Measurements from ENCODE around the gene RALY.
"Not testable (repeated sequence)": the region's sequence is repeated elsewhere in the genome, so short reads cannot be mapped to it uniquely, and the experiment has no call there.

The RALY gene

DNA sequence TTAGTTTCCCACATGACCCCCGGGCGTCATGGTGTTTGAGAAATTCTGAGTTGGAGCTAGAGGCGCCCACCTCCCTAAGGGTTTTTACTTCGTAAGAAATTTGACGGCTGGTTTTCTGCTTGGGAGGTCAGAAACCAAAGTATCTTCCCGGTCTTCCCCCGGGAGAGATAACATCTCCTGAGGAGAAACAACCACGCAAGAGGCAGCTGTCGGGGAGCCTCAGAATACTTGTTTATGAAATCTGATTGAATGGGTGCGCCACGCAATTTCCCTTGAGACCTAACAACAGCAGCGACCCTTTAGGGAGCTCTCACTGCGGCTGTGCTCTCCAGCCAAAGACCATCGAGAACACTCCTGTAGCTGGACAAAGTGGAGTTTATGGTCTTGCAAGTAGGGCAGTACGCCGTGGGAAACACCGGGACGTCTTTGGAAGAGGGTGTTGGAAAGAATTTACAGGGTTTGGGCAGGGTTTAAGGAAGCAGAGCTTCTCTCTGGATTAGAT lies 118.9 kb downstream of the RALY start:
- no peaks in the 10 kb centered on the region for H3K9me3 ChIP-seq (replicated peaks; ENCODE audit: low read length)

DNA sequence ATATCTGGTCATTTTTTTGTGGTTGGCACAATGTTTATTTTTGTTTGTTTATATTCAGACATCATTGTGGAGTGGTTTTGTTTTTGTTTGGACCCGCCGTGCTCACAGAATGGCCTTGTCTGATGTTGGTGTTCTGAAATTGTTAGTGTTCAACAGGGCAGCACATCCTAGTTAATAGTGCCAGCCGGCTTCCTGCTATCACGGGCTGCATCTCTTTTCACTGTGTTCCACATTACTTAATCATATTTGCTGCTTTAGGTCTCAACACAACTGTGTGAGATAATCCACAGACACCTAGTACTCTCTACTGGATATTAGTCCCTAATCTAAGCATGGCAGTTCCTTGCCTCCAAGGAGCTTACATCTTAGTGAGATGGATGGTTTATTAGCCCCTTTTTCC lies 121.1 kb downstream of the RALY start:
- peaks cover 14% of the 10 kb centered on the region for H3K27me3 ChIP-seq (ENCODE audit: control insufficient read depth, insufficient read depth, low read length)
- peaks cover 8% of the 10 kb centered on the region for H3K4me1 ChIP-seq (ENCODE audit: control insufficient read depth, insufficient read depth, low read length)
- H3K36me3 ChIP-seq (ENCODE audit: insufficient read depth, low read length), result no peaks in the 10 kb centered on the region
- no peak overlapping the region for H3K9ac ChIP-seq (ENCODE audit: low read depth, low read length)
- no peak overlapping the region for H3K4me2 ChIP-seq (ENCODE audit: low read length)
- no peaks in the 10 kb centered on the region for H3K9me3 ChIP-seq (replicated peaks; ENCODE audit: low read length)
- no peak overlapping the region for H3K4me3 ChIP-seq (ENCODE audit: low read length)

More for the DNA sequence above, 118.9 kb downstream of the RALY start:
- H3K4me3 ChIP-seq (ENCODE audit: low read length), result peak overlapping the region; percentile 96
- peak overlapping the region; percentile 76 for H3K9ac ChIP-seq (ENCODE audit: low read depth, low read length)
- peaks cover 4% of the 10 kb centered on the region for H3K27me3 ChIP-seq (ENCODE audit: control insufficient read depth, insufficient read depth, low read length)
- H3K4me1 ChIP-seq (ENCODE audit: control insufficient read depth, insufficient read depth, low read length), result peaks cover 25% of the 10 kb centered on the region
- peaks cover 18% of the 10 kb centered on the region for H3K36me3 ChIP-seq (ENCODE audit: insufficient read depth, low read length)
- H3K4me2 ChIP-seq (ENCODE audit: low read length), result peak overlapping the region; percentile 83

DNA sequence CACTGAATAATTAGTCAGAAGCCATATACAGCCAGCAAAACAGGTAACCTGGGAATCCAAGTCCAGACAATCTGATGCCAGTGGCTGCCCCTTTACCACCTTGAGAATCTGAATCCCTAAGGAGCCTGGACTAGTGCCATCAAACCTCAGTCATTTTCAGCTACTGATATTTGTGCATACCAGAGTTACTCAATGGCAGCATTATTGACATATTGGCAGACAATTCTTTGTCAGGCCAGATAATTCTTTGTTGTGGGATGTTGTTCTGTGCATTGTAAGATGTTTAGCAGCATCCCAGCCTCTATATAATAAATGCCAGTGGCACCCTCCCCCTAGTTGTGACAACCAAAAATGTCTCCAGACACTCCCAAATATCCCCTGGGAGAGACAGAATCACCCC lies 121.5 kb downstream of the RALY start:
- H3K4me3 ChIP-seq (ENCODE audit: low read length), result no peak overlapping the region
- no peaks in the 10 kb centered on the region for H3K36me3 ChIP-seq (ENCODE audit: insufficient read depth, low read length)
- H3K9me3 ChIP-seq (replicated peaks; ENCODE audit: low read length), result no peaks in the 10 kb centered on the region
- H3K27me3 ChIP-seq (ENCODE audit: control insufficient read depth, insufficient read depth, low read length), result peaks cover 19% of the 10 kb centered on the region
- no peak overlapping the region for H3K9ac ChIP-seq (ENCODE audit: low read depth, low read length)
- peaks cover 6% of the 10 kb centered on the region for H3K4me1 ChIP-seq (ENCODE audit: control insufficient read depth, insufficient read depth, low read length)
- H3K4me2 ChIP-seq (ENCODE audit: low read length), result no peak overlapping the region

DNA sequence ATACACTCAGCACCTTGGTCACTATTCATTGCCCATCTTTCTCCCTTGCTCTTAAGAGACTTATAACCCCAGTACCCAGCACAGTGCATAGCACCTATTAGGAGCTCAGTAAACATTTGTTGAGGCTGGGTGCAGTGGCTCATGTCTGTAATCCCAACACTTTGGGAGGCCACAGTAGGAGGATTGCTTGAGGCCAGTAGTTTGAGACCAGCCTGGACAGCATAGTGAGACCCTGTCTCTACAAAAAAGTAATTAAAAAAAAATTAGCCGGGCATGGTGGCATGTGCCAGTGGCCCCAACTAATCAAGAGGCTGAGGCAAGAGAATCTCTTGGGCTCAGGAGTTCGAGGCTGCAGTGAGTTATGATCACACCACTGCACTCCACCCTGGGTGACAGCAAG lies 126.5 kb downstream of the RALY start:
- peaks cover 26% of the 10 kb centered on the region for H3K27me3 ChIP-seq (ENCODE audit: control insufficient read depth, insufficient read depth, low read length)
- H3K9me3 ChIP-seq (replicated peaks; ENCODE audit: low read length), result no peaks in the 10 kb centered on the region
- no peaks in the 10 kb centered on the region for H3K36me3 ChIP-seq (ENCODE audit: insufficient read depth, low read length)
- H3K4me3 ChIP-seq (ENCODE audit: low read length), result no peak overlapping the region
- H3K4me1 ChIP-seq (ENCODE audit: control insufficient read depth, insufficient read depth, low read length), result no peaks in the 10 kb centered on the region
- H3K9ac ChIP-seq (ENCODE audit: low read depth, low read length), result no peak overlapping the region
- H3K4me2 ChIP-seq (ENCODE audit: low read length), result no peak overlapping the region

DNA sequence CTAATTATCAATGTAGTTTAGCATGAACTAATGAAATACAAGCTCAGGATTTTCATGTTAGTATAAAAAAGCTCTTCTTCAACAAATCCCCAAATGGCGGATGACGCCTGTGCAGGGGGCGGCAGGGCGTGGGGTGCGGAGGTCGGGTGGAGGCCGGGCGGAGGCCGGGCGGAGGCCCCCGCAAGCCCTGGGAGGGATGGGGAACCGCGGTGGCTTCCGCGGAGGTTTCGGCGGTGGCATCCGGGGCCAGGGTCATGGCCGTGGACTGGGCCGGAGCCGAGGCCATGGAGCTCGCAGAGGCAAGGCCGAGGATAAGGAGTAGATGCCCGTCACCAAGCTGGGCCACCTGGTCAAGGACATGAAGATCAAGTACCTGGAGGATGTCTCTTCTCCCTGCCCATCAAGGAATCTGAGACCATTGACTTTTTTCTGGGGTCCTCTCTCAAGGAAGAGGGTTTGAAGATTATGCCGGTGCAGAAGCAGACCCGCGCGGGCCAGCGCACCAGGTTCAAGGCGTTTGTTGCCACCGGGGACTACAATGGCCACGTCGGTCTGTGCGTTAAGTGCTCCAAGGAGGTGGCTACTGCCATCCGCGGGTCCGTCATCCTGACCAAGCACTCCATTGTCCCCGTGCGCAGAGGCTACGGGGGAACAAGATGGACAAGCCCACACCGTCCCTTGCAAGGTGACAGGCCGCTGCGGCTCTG lies 128.7 kb downstream of the RALY start:
- peaks cover 33% of the 10 kb centered on the region for H3K27me3 ChIP-seq (ENCODE audit: control insufficient read depth, insufficient read depth, low read length)
- H3K9me3 ChIP-seq (replicated peaks; ENCODE audit: low read length), result no peaks in the 10 kb centered on the region
- H3K4me3 ChIP-seq (ENCODE audit: low read length), result no peak overlapping the region
- H3K36me3 ChIP-seq (ENCODE audit: insufficient read depth, low read length), result no peaks in the 10 kb centered on the region
- H3K4me1 ChIP-seq (ENCODE audit: control insufficient read depth, insufficient read depth, low read length), result no peaks in the 10 kb centered on the region
- H3K9ac ChIP-seq (ENCODE audit: low read depth, low read length), result no peak overlapping the region
- no peak overlapping the region for H3K4me2 ChIP-seq (ENCODE audit: low read length)

DNA sequence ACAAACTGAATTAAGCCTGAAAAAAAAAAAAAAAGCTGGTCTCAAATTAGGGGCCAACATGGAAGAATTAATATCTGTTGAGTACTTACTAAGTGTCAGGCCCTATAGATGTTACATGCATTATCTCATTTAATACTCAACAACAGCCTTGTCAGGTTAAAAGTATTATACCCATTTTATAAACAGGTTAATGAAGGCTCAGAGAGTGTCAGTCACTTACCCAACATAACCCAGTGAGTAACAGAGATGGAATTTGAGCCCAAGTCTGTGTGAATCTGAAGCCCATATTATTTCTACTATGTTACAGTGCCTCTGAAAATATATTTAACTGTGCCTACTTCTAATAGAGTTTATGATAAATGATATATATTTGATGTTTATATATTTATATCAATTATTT lies 129.6 kb downstream of the RALY start:
- Histone ChIP-seq H3K36me3 (ENCODE audit: insufficient read depth, low read length) (no peaks in the 10 kb centered on the region), H3K27me3 (ENCODE audit: control insufficient read depth, insufficient read depth, low read length) (peaks cover 38% of the 10 kb centered on the region), H3K9ac (ENCODE audit: low read depth, low read length) (no peak overlapping the region), H3K4me2 (ENCODE audit: low read length) (no peak overlapping the region), H3K4me1 (ENCODE audit: control insufficient read depth, insufficient read depth, low read length) (no peaks in the 10 kb centered on the region), H3K9me3 (replicated peaks; ENCODE audit: low read length) (no peaks in the 10 kb centered on the region), H3K4me3 (ENCODE audit: low read length) (no peak overlapping the region)

DNA sequence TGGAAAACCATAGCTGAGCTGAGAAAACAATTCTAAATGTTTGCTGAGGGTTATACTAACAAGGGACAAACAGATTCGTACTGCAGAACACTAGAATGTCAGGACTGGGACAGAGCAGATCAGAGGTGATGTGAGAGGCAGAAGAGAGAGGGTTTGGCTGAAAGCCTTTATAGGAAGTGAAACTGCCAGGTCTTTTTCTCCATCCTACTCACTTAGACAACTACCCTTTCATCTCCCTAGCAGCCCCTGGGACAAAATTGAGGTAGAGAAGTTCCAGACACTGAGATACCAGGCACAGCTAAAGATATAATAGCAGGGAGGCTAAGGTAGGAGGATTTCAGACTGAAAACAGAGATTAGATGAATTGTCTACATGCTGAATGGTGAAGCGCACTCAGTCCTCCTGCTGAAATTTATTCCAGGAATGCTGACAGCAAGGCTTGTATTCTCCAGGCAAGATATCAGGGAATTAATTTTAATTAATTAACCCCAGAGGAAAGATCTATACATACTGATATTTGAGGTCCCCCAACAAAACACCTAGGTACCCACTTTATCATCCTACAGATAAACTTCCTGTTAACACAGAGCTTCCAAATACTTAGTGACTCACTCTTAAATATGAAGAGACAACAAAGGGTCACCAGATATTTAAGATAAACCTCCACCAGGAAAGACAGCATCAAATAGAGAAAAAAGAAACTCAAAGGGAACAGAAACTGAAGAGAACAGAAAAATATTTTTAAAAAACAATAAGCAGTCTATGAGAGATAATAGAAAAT lies 130.9 kb downstream of the RALY start:
- no peak overlapping the region for H3K4me2 ChIP-seq (ENCODE audit: low read length)
- no peaks in the 10 kb centered on the region for H3K36me3 ChIP-seq (ENCODE audit: insufficient read depth, low read length)
- peaks cover 36% of the 10 kb centered on the region for H3K27me3 ChIP-seq (ENCODE audit: control insufficient read depth, insufficient read depth, low read length)
- no peaks in the 10 kb centered on the region for H3K4me1 ChIP-seq (ENCODE audit: control insufficient read depth, insufficient read depth, low read length)
- H3K4me3 ChIP-seq (ENCODE audit: low read length), result no peak overlapping the region
- no peaks in the 10 kb centered on the region for H3K9me3 ChIP-seq (replicated peaks; ENCODE audit: low read length)
- H3K9ac ChIP-seq (ENCODE audit: low read depth, low read length), result no peak overlapping the region

DNA sequence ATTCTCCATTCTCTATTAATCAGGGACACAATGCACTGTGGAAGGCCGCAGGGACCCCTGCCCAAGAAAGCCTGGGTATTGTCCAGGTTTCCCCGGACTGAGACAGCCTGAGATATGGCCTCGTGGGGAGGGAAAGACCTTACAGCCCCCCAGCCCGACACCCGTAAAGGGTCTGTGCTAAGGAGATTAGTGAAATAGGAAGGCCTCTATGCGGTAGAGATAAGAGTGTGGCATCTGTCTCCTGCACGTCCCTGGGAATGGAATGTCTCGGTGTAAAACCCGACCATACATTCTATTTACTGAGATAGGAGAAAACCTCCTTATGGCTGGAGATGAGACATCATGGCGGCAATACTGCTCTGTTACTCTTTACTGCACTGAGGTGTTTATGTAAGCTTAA lies 134.1 kb downstream of the RALY start:
- Histone ChIP-seq H3K36me3 (ENCODE audit: insufficient read depth, low read length) (no peaks in the 10 kb centered on the region), H3K9ac (ENCODE audit: low read depth, low read length) (no peak overlapping the region), H3K4me2 (ENCODE audit: low read length) (no peak overlapping the region), H3K27me3 (ENCODE audit: control insufficient read depth, insufficient read depth, low read length) (peaks cover 41% of the 10 kb centered on the region), H3K4me1 (ENCODE audit: control insufficient read depth, insufficient read depth, low read length) (no peaks in the 10 kb centered on the region), H3K4me3 (ENCODE audit: low read length) (no peak overlapping the region), H3K9me3 (replicated peaks; ENCODE audit: low read length) (no peaks in the 10 kb centered on the region)

DNA sequence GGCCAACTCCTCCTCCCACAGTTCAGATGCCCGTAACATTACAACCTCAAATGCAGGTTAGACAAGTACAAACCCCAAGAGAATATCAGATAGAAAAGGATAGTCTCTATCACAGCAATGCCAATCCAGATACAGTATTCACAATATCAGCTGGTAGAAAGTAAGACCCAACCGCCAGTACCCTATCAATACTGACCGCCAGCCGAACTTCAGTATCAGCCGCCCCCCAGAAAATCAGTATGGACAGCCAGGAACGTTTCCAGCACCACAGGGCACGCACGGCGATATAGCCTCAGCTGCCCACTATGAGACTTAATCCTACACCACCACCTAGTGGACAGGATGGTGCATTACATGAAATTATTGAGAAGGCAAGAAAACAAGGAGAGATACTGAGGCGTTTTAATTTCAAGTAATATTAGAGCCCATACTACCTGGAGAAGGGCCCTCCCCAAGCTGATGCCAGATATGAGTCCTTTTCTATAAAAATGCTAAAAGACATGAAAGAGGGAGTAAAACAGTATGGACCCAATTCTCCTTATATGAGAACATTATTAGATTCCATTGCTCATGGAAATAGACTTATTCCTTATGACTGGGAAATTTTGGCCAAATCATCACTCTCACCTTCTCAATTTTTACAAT lies 135.9 kb downstream of the RALY start:
- Histone ChIP-seq H3K4me3 (ENCODE audit: low read length) (no peak overlapping the region), H3K9me3 (replicated peaks; ENCODE audit: low read length) (no peaks in the 10 kb centered on the region), H3K27me3 (ENCODE audit: control insufficient read depth, insufficient read depth, low read length) (peaks cover 47% of the 10 kb centered on the region), H3K4me2 (ENCODE audit: low read length) (peak overlapping the region; percentile 34), H3K9ac (ENCODE audit: low read depth, low read length) (no peak overlapping the region), H3K36me3 (ENCODE audit: insufficient read depth, low read length) (no peaks in the 10 kb centered on the region), H3K4me1 (ENCODE audit: control insufficient read depth, insufficient read depth, low read length) (no peaks in the 10 kb centered on the region)

DNA sequence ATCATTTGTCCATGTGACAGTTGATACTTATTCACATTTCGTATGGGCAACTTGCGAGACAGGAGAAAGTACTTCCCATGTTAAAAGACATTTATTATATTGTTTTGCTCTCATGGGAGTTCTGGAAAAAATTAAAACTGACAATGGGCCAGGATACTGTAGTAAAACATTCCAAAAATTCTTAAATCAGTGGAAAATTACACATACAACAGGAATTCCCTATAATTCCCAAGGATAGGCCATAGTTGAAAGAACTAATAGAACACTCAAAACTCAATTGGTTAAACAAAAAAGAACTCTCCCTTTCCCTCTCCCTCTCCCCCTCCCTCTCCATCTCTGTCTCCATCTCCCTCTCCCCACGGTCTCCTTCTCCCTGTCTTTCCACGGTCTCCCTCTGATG lies 137.8 kb downstream of the RALY start:
- peaks cover 46% of the 10 kb centered on the region for H3K27me3 ChIP-seq (ENCODE audit: control insufficient read depth, insufficient read depth, low read length)
- H3K36me3 ChIP-seq (ENCODE audit: insufficient read depth, low read length), result no peaks in the 10 kb centered on the region
- H3K4me2 ChIP-seq (ENCODE audit: low read length), result no peak overlapping the region
- no peak overlapping the region for H3K4me3 ChIP-seq (ENCODE audit: low read length)
- H3K4me1 ChIP-seq (ENCODE audit: control insufficient read depth, insufficient read depth, low read length), result no peaks in the 10 kb centered on the region
- no peak overlapping the region for H3K9ac ChIP-seq (ENCODE audit: low read depth, low read length)
- no peaks in the 10 kb centered on the region for H3K9me3 ChIP-seq (replicated peaks; ENCODE audit: low read length)

DNA sequence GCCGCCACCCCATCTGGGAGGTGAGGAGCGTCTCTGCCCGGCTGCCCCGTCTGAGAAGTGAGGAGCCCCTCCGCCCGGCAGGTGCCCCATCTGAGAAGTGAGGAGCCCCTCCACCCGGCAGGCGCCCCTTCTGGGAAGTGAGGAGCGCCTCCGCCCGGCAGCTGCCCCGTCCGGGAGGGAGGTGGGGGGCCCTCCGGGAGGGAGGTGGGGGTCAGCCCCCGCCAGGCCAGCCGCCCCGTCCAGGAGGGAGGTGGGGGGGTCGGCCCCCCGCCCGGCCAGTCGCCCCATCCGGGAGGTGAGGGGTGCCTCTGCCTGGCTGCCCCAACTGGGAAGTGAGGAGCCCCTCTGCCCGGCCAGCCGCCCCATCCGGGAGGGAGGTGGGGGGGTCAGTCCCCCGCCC lies 138.8 kb downstream of the RALY start:
- H3K36me3 ChIP-seq (ENCODE audit: insufficient read depth, low read length); H3K9ac ChIP-seq (ENCODE audit: low read depth, low read length); H3K9me3 ChIP-seq (replicated peaks; ENCODE audit: low read length); H3K4me3 ChIP-seq (ENCODE audit: low read length); H3K4me2 ChIP-seq (ENCODE audit: low read length); H3K4me1 ChIP-seq (ENCODE audit: control insufficient read depth, insufficient read depth, low read length): not testable (repeated sequence)
- peaks cover 42% of the 10 kb centered on the region for H3K27me3 ChIP-seq (ENCODE audit: control insufficient read depth, insufficient read depth, low read length)
